Fibroblast of mammary gland (primary cell): ENCODE data around the gene ADAMTS13.

ENCODE experiments used
- DNase-seq: peaks from one replicate; pipeline ENCODE4 v3.0.0-alpha.2; 2010; ENCODE audit warnings: low read depth
- H3K4me3 ChIP-seq: 2 replicates; pipeline ENCODE4 v1.5.1; 2011; ENCODE audit warnings: low read depth, mild to moderate bottlenecking, low read length, moderate library complexity; ENCODE audit not compliant: control insufficient read depth
- TF ChIP-seq, protein P1 (sequence below): conservative IDR thresholded peaks from 2 replicates; pipeline ENCODE4 v1.5.1; 2011; ENCODE audit warnings: low read depth, low read length, inconsistent platforms; ENCODE audit not compliant: control insufficient read depth, insufficient read depth

The ADAMTS13 gene

DNA sequence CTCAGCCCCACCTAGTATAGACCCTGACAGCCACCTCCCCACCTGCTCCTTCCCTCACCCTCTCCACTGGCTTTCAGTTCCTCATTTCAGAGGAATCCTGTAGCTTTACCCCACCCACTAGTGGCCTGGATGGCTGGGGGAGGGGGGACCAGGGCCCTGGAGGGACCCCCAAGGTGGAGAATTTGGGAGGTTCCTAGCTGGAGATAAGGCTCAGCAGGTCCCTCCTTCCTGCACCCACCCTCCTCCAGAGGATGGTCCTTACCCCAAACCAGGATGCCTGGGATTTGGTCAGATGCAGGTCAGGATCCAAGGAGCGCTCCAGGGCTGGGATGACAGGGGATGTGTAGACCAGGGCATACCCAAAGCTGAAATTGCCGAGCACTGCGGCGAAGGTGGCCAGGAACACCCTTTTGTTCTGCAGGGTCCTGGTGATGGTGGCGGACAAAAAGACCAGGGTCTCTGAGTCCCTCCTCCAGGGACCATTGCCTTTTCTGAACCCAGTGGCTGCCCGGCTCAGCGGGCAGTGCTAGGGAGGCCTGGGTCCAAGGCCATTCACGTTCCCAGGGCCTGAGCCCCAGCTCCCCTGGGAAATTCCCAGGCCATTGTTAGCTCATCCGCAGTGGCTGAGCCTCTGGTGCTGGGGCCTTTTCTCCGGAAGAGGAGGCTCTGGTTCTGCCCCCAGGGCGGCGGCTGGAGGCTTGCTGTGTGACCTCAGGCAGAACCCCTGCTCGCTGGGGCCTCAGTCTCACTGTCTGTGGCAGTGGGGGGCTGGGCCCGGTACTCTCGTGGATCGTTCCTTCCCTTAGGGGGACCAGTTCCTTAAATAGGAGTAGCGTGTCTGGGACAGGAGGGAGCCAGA, 56.1 kb downstream of the ADAMTS13 start:
- peak; percentile 18 for DNase-seq
- peak overlapping the region; percentile 65 for H3K4me3 ChIP-seq
- TF ChIP-seq, protein P1, sequence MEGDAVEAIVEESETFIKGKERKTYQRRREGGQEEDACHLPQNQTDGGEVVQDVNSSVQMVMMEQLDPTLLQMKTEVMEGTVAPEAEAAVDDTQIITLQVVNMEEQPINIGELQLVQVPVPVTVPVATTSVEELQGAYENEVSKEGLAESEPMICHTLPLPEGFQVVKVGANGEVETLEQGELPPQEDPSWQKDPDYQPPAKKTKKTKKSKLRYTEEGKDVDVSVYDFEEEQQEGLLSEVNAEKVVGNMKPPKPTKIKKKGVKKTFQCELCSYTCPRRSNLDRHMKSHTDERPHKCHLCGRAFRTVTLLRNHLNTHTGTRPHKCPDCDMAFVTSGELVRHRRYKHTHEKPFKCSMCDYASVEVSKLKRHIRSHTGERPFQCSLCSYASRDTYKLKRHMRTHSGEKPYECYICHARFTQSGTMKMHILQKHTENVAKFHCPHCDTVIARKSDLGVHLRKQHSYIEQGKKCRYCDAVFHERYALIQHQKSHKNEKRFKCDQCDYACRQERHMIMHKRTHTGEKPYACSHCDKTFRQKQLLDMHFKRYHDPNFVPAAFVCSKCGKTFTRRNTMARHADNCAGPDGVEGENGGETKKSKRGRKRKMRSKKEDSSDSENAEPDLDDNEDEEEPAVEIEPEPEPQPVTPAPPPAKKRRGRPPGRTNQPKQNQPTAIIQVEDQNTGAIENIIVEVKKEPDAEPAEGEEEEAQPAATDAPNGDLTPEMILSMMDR = no peak

DNA sequence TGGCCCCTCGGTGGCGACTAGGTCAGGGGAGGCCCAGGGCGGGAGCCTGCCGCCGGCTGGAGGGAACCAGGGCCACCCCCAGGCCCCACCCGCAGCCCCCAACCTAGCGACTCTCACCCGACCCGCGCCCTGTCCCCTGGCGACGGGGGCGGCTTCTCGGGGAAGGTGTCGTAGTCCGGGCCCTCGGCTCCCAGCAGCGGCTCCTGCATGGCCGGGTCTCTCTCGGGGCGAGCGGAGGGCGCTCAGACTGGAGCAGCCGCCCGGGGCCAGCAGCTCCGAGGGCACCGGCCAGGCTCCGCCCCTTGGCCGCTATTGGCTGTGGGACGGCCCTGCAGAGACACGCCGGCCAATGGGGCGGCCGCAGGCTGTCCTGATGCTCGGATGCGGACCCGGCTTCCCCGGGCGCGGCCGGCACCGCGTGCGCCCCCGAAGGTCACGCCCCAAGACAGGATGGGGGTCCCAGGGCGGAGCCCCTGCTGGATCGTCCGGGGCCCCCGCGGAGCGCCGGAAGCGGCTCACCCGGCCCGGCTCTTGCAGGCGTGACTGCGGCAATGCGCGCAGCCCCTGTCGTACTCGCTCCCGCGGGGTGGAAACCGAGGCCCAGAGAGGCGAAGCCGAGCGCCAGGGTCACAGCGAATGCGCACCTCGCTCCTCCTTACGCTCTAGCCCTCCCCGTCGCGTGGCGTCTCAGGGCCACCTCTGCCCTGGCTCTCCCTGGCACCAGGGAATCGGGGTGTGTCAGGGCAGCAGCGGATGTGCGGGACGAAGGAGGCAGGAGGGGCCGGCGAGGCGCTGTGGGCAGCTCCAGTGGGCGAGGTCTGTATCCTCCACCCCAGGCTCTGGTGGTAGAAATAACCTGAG, 56.9 kb downstream of the ADAMTS13 start, which contains the start of gene SLC2A6:
Gene SLC2A6 (minus strand): TSS at position 249 of the 861 bp plus-strand sequence. CDS start 40 bp downstream, at position 209.
- H3K4me3 ChIP-seq = peak within 1 kb of the TSS; percentile 65
- TF ChIP-seq, protein P1 = no peak
- DNase-seq = peak; percentile 66

DNA sequence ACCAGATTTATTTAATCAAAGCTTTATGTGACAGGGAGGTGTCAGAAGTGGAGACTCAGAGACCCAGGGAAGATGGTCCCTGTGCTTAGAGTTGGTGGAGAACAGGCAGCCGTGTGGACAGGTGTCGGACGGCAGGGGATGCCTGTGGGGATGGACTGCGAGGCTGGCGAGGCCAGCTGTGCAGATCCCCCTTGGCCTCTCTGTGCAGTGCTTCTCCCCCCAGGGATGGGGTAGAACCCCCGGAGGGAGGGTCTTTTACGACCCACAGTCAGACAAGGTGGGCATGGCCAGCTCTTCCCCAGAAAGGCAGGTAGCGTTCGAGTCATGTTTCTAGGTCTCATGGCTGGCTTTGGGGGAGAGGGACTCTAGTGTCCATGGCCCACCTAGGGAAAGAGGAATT, 61.4 kb downstream of the ADAMTS13 start:
- no peak for DNase-seq
- H3K4me3 ChIP-seq = no peak overlapping the region
- TF ChIP-seq, protein P1 = no peak

DNA sequence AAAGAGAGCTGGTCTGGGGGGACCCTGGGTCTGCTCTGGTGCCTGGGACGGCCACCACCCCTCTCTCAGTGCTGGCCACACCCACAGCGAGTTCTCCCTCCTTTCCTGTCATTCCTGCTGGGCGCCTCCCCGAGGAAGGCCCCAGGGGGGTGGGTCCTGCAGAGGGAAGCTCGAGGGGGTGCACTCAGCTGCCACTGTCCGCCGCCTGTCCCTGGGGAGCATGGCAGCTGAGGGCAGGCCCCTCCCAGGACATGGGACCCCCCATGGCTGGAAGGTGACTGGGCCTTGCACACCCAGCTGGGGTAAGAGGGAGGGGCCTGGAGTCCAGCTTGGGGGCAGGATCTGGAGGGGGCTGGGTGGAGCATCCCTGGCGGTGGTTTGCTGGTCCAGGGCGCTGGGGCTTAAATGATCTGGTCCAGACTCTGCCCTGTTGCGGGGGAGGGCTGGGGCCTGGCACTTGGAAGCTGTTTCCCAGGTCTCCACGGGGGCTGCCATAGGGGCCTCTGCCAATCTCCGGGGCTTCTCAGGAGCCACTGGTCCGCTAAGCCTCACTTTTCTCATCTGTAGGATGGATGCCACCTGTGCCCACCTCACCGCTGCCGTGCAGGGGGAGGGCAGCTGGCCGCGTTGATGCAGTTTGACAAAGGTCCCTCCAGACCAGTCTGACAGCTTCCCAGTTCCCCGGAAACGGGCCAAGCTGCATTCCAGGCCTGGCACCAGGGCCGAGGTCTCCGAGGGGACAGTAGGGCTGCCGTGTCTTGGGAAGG, 62.7 kb downstream of the ADAMTS13 start:
- no peak for DNase-seq
- no peak overlapping the region for H3K4me3 ChIP-seq
- TF ChIP-seq, protein P1 = no peak

DNA sequence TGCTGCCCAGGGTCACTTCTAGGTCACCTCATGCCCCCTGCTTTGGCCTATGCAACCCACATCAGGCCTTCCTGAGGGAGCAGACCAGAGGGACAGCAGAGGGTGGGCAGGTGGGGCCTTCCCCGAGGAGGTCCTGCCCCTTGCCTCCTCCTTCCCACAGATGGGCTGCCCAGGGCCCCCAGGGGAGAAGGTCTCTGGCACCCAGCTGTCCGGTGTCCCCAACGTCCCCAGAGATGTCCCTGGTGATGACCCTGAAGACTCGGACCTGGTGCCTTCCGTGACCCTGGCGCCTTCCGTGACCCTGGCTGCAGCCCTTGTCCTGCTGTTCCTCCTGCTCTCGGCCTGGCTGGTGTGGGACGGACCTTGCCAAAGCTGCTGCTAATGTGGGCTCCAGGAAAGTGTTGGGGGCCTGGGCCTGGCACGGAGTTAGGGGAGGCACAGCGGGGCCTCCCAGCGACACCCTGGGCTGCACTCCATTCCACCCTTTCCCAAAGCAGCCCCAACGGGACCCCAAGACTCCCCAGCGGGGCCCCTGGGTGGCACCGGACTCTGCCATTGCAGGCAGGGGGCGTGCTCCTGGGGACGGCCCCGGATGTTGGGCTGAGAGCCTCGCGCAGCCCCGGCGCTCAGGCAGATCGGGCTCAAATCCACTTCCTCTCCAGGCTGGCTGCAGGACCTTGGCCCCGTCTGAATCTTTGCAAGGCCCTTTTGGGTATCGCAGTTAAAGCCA, 63.5 kb downstream of the ADAMTS13 start:
- no peak for DNase-seq
- H3K4me3 ChIP-seq = no peak overlapping the region
- TF ChIP-seq, protein P1 = no peak
